GM19099 (cell line): Measurements from ENCODE around the gene CD2AP.

Experiments
- POLR2A ChIP-seq: IDR thresholded peaks from 3 replicates; pipeline ENCODE4 v1.6.1; 2011; ENCODE audit warnings: low read depth; ENCODE audit not compliant: insufficient read length; ENCODE audit errors: extremely low read depth

CD2AP gene

DNA sequence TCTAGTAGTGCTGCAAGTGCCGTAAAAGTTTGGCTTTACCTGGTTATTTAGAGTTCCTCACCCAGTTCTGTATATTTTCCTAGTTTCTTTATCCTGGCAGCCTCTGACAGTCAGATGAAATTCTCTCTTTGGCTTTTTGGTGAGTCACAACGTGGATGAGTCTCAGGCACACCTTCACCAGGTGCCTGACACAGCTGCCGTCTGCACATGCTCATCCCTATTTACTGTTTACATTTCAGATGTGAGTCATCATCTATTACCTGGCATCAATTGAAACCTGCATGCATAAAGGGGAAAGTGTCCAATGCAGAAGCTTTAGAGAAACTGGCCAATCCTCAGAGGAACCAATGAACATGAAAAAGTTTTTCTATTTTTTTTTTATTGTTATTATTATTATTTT is 187.5 kb downstream of the CD2AP start:
- no peak for TF ChIP-seq POLR2A

- TF ChIP-seq POLR2A = no peak
Measured at GRCh38 chr6:47669684-47670513, 192.3 kb downstream of the CD2AP start.

- TF ChIP-seq POLR2A = no peak
Measured at GRCh38 chr6:47670851-47671250, 193.3 kb downstream of the CD2AP start.

- TF ChIP-seq POLR2A = no peak
Measured at GRCh38 chr6:47671777-47672176, 194.2 kb downstream of the CD2AP start.

GRCh38 chr6:47672816-47673215 is 195.2 kb downstream of the CD2AP start:
- no peak for TF ChIP-seq POLR2A

DNA sequence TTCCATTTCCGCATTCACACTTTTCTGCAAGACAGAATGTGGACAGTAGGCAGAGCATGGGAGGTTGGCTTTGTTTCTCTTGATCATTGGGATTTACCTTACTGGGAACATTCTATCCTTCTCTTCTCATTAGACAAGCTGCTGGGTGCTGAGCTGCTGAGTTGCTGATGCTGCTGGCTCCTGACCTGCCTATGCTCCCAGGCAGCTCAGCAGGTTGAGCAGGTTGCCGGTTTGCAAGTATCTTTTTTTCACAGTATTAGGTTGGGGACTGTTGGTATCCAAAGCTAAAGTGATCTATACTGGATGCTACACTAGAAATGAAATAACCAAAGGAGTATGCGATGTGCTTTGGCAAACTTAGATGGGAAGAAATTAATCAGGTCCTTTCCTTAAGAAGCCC is 197.1 kb downstream of the CD2AP start:
- no peak for TF ChIP-seq POLR2A
